Trophoblast cell (in vitro differentiated cells and primary cell): ENCODE measurements around the gene FREM1.

ENCODE experiments used
- DNase-seq, 2 donors: peaks; one replicate each; pipeline ENCODE4 v3.0.0-alpha.2; 2016
- H2AFZ ChIP-seq: 2 replicates; pipeline ENCODE4 v1.6.1; 2013; ENCODE audit warnings: low read length, moderate library complexity, mild to moderate bottlenecking; ENCODE audit not compliant: insufficient read depth, poor library complexity
- H2AK5ac ChIP-seq: 2 replicates; pipeline ENCODE4 v1.6.1; 2013; ENCODE audit warnings: mild to moderate bottlenecking, low read length
- H2BK120ac ChIP-seq: 2 replicates; pipeline ENCODE4 v1.6.1; 2013; ENCODE audit warnings: low read length, mild to moderate bottlenecking, moderate library complexity; ENCODE audit not compliant: insufficient read depth, poor library complexity
- H2BK12ac ChIP-seq: 2 replicates; pipeline ENCODE4 v1.6.1; 2013; ENCODE audit warnings: mild to moderate bottlenecking, low read length, moderate library complexity
- H2BK5ac ChIP-seq: 2 replicates; pipeline ENCODE4 v1.6.1; 2013; ENCODE audit warnings: low read length, low read depth, moderate library complexity, mild to moderate bottlenecking; ENCODE audit not compliant: poor library complexity
- H3K14ac ChIP-seq: 2 replicates; pipeline ENCODE4 v1.6.1; 2013; ENCODE audit warnings: mild to moderate bottlenecking, low read length
- H3K18ac ChIP-seq: 2 replicates; pipeline ENCODE4 v1.6.1; 2013; ENCODE audit warnings: mild to moderate bottlenecking, low read length
- H3K23ac ChIP-seq: 2 replicates; pipeline ENCODE4 v1.6.1; 2013; ENCODE audit warnings: low read length
- H3K27ac ChIP-seq: 2 replicates; pipeline ENCODE4 v1.5.1; 2013; ENCODE audit warnings: low read depth, mild to moderate bottlenecking, inconsistent platforms, low read length, moderate library complexity
- H3K27me3 ChIP-seq: 2 replicates; pipeline ENCODE4 v1.6.1; 2013; ENCODE audit warnings: inconsistent platforms, mild to moderate bottlenecking, low read length, moderate library complexity; ENCODE audit not compliant: insufficient read depth
- H3K36me3 ChIP-seq, 2 experiments: 1 replicate in 1 of 2; 2 replicates in 1 of 2; pipeline ENCODE4 v1.6.1; 2013; ENCODE audit warnings: low read length in 2 of 2, mild to moderate bottlenecking in 2 of 2, moderate library complexity in 1 of 2; ENCODE audit not compliant: insufficient read depth in 2 of 2, control insufficient read depth in 1 of 2
- H3K4ac ChIP-seq: 2 replicates; pipeline ENCODE4 v1.6.1; 2013; ENCODE audit warnings: low read depth, mild to moderate bottlenecking, low read length, moderate library complexity
- H3K4me1 ChIP-seq, 2 experiments: 1 replicate in 1 of 2; 2 replicates in 1 of 2; pipeline ENCODE4 v1.6.1; 2013; ENCODE audit warnings: low read length in 2 of 2, mild to moderate bottlenecking in 2 of 2, moderate library complexity in 1 of 2; ENCODE audit not compliant: insufficient read depth in 2 of 2, control insufficient read depth in 1 of 2
- H3K4me2 ChIP-seq: 2 replicates; pipeline ENCODE4 v1.6.1; 2013; ENCODE audit warnings: inconsistent platforms, mild to moderate bottlenecking, low read length, moderate library complexity
- H3K4me3 ChIP-seq: 2 replicates; pipeline ENCODE4 v1.5.1; 2013; ENCODE audit warnings: mild to moderate bottlenecking, low read depth, low read length, inconsistent platforms
- H3K79me1 ChIP-seq: one replicate; pipeline ENCODE4 v1.6.1; 2013; ENCODE audit warnings: low read length
- H3K79me2 ChIP-seq: 2 replicates; pipeline ENCODE4 v1.6.1; 2013; ENCODE audit warnings: low read length, mild to moderate bottlenecking; ENCODE audit not compliant: control insufficient read depth, insufficient read depth, poor library complexity
- H3K9ac ChIP-seq: 2 replicates; pipeline ENCODE4 v1.6.1; 2013; ENCODE audit warnings: mild to moderate bottlenecking, low read length
- H3K9me3 ChIP-seq: 2 replicates; pipeline ENCODE4 v1.6.1; 2013; ENCODE audit warnings: low read depth, mild to moderate bottlenecking, control low read depth, inconsistent platforms, low read length; ENCODE audit not compliant: insufficient read depth
- H4K12ac ChIP-seq: 2 replicates; pipeline ENCODE4 v1.6.1; 2013; ENCODE audit warnings: low read depth, mild to moderate bottlenecking, low read length, moderate library complexity
- H4K8ac ChIP-seq: 2 replicates; pipeline ENCODE4 v1.6.1; 2013; ENCODE audit warnings: low read depth, mild to moderate bottlenecking, low read length, moderate library complexity
- H4K91ac ChIP-seq: one replicate; pipeline ENCODE4 v1.6.1; 2013; ENCODE audit warnings: low read depth, mild to moderate bottlenecking, low read length, moderate library complexity
- WGBS: extraction: QIAGEN DNeasy Blood & Tissue Kit; methylation state at CpG from one replicate; pipeline ENCODE4 v1.1.7; 2013; ENCODE audit warnings: missing lambda C conversion rate; ENCODE audit not compliant: insufficient read length, insufficient coverage; ENCODE audit errors: extremely low coverage; 5-methylcytosine and 5-hydroxymethylcytosine counted together

The FREM1 gene

DNA sequence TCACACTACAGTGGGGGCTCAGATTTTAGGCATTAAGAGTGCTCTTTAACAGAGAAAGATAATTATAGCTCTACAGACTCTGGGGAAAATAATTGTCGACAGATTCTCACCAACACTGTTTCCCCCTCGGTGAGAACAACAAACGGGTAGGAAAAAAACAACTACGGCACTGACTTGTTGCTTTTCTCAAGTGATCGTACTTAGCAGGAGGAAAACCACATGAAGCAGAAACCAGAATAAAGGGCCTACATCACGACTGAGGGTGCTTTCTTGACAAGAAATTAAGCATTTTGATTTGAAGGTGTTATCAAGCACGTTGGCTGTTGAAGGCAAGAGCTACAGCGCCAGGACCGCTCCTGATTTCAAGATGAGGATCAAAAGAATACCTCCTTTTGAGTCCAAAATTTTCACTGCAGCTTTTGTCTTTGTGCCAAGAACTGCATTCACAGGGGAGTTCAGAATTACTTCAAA lies 160.5 kb downstream of the FREM1 start:
- Histone ChIP-seq H3K4ac (no peak overlapping the region), H3K36me3 (peaks cover 9 to 23% of the 10 kb centered on the region in 2 experiments), H2BK120ac (no peak overlapping the region), H3K9me3 (peaks cover under 1% of the 10 kb centered on the region), H4K12ac (no peak overlapping the region), H4K8ac (no peak overlapping the region), H3K79me1 (no peaks in the 10 kb centered on the region), H3K27ac (no peak overlapping the region), H2AFZ (no peak overlapping the region), H4K91ac (no peak overlapping the region), H3K18ac (peak overlapping the region; percentile 51), H3K23ac (no peak overlapping the region), H3K4me2 (no peak overlapping the region), H2AK5ac (no peak overlapping the region), H3K4me3 (no peak overlapping the region), H3K27me3 (no peaks in the 10 kb centered on the region), H3K9ac (no peak overlapping the region), H3K14ac (no peak overlapping the region), H2BK5ac (no peak overlapping the region), H3K79me2 (no peaks in the 10 kb centered on the region), H2BK12ac (no peak overlapping the region), H3K4me1 (peaks cover 2 to 7% of the 10 kb centered on the region in 2 experiments)
- WGBS = no CpG with 5 or more reads among the region's 9 CpGs
- DNase-seq = no peak

DNA sequence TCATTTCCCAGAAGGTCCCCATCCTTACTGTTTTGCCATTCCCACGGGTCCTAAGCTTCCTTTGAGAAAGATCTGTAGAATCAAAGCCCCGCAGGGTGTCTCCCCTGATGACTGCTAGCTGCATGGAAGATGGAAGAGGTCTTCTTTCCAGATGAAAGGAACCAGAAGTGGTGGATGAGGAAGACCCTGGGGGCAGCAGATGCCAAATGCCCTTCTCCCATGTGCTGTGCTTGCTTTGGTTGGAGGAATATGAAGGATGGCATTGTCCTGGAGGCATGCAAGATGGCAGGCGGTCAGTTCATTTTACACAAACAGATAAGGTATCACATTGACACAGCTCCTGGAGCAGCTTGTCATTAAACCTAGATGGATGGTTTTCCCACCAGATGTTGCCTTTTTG lies 161.9 kb downstream of the FREM1 start:
- Histone ChIP-seq H2AFZ (no peak overlapping the region), H3K9ac (no peak overlapping the region), H3K36me3 (peaks cover 9 to 23% of the 10 kb centered on the region in 2 experiments), H3K79me1 (no peaks in the 10 kb centered on the region), H3K23ac (no peak overlapping the region), H3K4me3 (no peak overlapping the region), H2AK5ac (no peak overlapping the region), H3K4me2 (no peak overlapping the region), H3K27me3 (no peaks in the 10 kb centered on the region), H2BK120ac (no peak overlapping the region), H2BK5ac (no peak overlapping the region), H2BK12ac (no peak overlapping the region), H4K12ac (no peak overlapping the region), H3K27ac (no peak overlapping the region), H3K4ac (no peak overlapping the region), H3K4me1 (peaks cover 2 to 7% of the 10 kb centered on the region in 2 experiments), H4K8ac (no peak overlapping the region), H4K91ac (no peak overlapping the region), H3K14ac (no peak overlapping the region), H3K79me2 (no peaks in the 10 kb centered on the region), H3K18ac (no peak overlapping the region), H3K9me3 (no peaks in the 10 kb centered on the region)
- WGBS = no CpG with 5 or more reads among the region's 3 CpGs
- DNase-seq = no peak

DNA sequence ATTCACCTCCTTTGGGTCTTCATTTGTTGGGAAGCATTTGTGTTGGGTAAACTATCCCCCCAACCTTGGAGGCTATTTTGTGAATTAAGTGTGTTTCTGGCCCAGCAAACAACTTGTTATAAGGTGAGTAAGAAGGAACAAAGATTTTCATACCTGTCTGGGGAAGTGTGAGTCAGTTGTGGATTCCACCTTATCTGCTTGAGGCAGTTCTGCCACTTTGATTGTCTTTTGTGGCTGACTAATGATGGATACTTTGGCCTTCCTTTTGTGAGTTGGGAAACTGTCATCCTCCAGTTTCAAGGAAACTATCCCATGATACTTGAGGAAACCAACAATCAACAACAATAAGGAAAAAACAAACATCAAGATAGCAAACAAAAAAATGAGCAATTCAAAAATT lies 163.1 kb downstream of the FREM1 start:
- Histone ChIP-seq H3K79me2 (no peaks in the 10 kb centered on the region), H3K4me2 (peak overlapping the region; percentile 14), H3K36me3 (peaks cover 8 to 21% of the 10 kb centered on the region in 2 experiments), H3K4me1 (peaks cover 2 to 7% of the 10 kb centered on the region in 2 experiments), H3K4ac (no peak overlapping the region), H4K91ac (no peak overlapping the region), H3K27ac (peak overlapping the region; percentile 30), H2BK5ac (no peak overlapping the region), H3K79me1 (no peaks in the 10 kb centered on the region), H4K12ac (no peak overlapping the region), H3K4me3 (no peak overlapping the region), H3K9ac (no peak overlapping the region), H3K14ac (no peak overlapping the region), H3K9me3 (no peaks in the 10 kb centered on the region), H2BK12ac (no peak overlapping the region), H2AFZ (no peak overlapping the region), H3K18ac (no peak overlapping the region), H2BK120ac (peak overlapping the region; percentile 11), H3K27me3 (no peaks in the 10 kb centered on the region), H3K23ac (no peak overlapping the region), H4K8ac (no peak overlapping the region), H2AK5ac (no peak overlapping the region)
- DNase-seq = peak; percentile 58 to 72

DNA sequence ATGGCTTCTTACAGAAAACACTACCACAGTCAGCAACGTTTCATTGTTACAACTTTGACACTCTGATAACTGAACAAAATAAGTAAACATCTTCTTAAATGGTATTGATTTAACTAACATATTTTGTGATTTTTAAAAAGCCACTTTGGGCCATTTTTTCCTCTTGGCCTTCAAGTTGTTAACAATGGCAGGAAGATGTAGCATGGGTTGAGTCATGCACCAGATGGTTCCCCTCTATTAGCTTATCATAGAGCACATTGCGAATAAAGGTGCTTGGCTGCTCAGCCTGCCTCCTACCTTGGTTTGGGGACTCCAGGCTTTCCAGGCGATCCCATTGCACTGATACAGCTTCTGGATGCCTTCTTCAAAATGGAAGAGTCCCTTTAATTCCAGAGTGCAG lies 163.6 kb downstream of the FREM1 start:
- Histone ChIP-seq H3K79me2 (no peaks in the 10 kb centered on the region), H3K9ac (no peak overlapping the region), H3K9me3 (no peaks in the 10 kb centered on the region), H3K14ac (no peak overlapping the region), H2AFZ (no peak overlapping the region), H3K36me3 (peaks cover 8 to 21% of the 10 kb centered on the region in 2 experiments), H2BK5ac (no peak overlapping the region), H4K12ac (no peak overlapping the region), H3K4ac (no peak overlapping the region), H2BK120ac (peak overlapping the region; percentile 11), H3K27ac (peak overlapping the region; percentile 30), H4K8ac (no peak overlapping the region), H3K23ac (no peak overlapping the region), H3K27me3 (no peaks in the 10 kb centered on the region), H4K91ac (no peak overlapping the region), H2BK12ac (no peak overlapping the region), H3K79me1 (no peaks in the 10 kb centered on the region), H2AK5ac (no peak overlapping the region), H3K18ac (no peak overlapping the region), H3K4me1 (peaks cover 2 to 7% of the 10 kb centered on the region in 2 experiments), H3K4me2 (peak overlapping the region; percentile 14), H3K4me3 (no peak overlapping the region)
- WGBS = no CpG with 5 or more reads among the region's 3 CpGs
- DNase-seq = no peak
